ENCODE measurements around the gene MGAT5B. TPM values are rescaled to one million over a fixed set of nuclear protein-coding genes. Genes with fewer than 3 reads are reported as not detected.

The MGAT5B gene
- total RNA-seq, 1 experiment from 2014 or later: 4.9 TPM

DNA sequence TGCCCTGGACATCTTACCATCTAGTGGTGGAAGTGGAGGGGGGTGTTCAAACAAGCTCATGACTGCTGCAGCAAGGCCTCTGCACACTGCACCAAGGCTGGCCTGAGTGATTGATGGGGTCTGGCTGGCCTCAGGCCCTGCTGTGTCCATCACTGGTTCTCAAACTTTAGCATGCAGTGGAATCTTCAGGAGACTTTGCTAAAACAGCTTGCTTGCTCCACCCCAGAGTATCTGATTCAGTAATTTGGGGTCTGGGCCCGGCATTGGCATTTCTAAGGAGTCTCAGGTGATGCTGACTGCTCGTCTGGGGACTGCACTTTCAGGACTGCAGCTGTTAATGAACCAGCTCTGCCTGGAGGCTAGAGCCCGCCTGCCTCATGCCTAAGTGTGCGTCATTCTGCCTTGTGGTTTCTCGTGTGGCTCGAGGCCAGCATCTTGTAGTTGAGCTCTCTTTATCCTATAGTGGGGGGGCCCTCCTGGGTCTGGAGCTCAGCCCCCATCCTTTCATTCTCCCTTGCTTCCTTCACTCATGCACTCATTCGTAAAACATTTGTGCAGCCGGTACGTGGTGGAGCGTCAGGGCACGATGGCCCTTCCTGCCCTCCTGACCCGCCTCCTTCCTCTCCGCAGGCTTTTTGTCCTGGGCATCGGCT is 4.1 kb downstream of the MGAT5B start:
- H3K4me2 ChIP-seq (ENCODE audit: low read length): peak overlapping the region; percentile 72
- H3K36me3 ChIP-seq (ENCODE audit: low read depth, low read length): peaks cover 7% of the 10 kb centered on the region; the same call in 1 of the 2 replicates
- peaks cover 41% of the 10 kb centered on the region for H3K4me1 ChIP-seq (ENCODE audit: insufficient read depth, low read length)
- H3K79me2 ChIP-seq (ENCODE audit: low read length): peaks cover 4% of the 10 kb centered on the region; the same call in 1 of the 2 replicates
- peak overlapping the region; percentile 74 for H3K27ac ChIP-seq (ENCODE audit: low read length)
- 0 out of 2 replicates have a peak, but pooled peaks have one; percentile 30 for TF ChIP-seq EZH2phosphoT487 (IDR thresholded peaks at IDR 0.05; ENCODE audit: borderline replicate concordance, low read length)
- TF ChIP-seq, protein P1, sequence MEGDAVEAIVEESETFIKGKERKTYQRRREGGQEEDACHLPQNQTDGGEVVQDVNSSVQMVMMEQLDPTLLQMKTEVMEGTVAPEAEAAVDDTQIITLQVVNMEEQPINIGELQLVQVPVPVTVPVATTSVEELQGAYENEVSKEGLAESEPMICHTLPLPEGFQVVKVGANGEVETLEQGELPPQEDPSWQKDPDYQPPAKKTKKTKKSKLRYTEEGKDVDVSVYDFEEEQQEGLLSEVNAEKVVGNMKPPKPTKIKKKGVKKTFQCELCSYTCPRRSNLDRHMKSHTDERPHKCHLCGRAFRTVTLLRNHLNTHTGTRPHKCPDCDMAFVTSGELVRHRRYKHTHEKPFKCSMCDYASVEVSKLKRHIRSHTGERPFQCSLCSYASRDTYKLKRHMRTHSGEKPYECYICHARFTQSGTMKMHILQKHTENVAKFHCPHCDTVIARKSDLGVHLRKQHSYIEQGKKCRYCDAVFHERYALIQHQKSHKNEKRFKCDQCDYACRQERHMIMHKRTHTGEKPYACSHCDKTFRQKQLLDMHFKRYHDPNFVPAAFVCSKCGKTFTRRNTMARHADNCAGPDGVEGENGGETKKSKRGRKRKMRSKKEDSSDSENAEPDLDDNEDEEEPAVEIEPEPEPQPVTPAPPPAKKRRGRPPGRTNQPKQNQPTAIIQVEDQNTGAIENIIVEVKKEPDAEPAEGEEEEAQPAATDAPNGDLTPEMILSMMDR (conservative IDR thresholded peaks at IDR 0.05; ENCODE audit: low read depth, low read length): no peak
- TF ChIP-seq EZH2 (IDR thresholded peaks at IDR 0.05; ENCODE audit: low read length, unreplicated experiment): no peak
- no peaks in the 10 kb centered on the region for H3K9me2 ChIP-seq (replicated peaks; ENCODE audit: low read length)
- no peaks in the 10 kb centered on the region for H3F3A ChIP-seq (ENCODE audit: low read length, unreplicated experiment)
- DNase-seq: peak; percentile 98
- peak; percentile 68 for ATAC-seq
- peak overlapping the region; percentile 13; the same call in 1 of the 2 replicates for H3K9ac ChIP-seq (ENCODE audit: low read length)
- peak overlapping the region; percentile 20 for H2AFZ ChIP-seq (ENCODE audit: low read length)
- peak overlapping the region; percentile 30; the same call in 1 of the 2 replicates for H3K4me3 ChIP-seq (ENCODE audit: low read length)
- intact Hi-C loops (cut with micrococcal nuclease): no loop called here
- no peaks in the 10 kb centered on the region for H4K20me1 ChIP-seq (ENCODE audit: low read length)
- no peaks in the 10 kb centered on the region for H3K9me3 ChIP-seq (ENCODE audit: low read length)
- no TSS peak for BruUV-seq (replicated peaks)
- ChIA-PET CTCF (interaction anchor here (0.6 to 1.0 kb wide), 5 partner anchors 26 to 184 kb away, joined by 3 to 16 read pairs (median 4); no protein-coding TSS in a partner anchor), POLR2A (ENCODE audit: unreplicated experiment) (interaction anchor here (0.6 to 0.7 kb wide), 3 partner anchors 12 to 382 kb away, joined by 3 to 4 read pairs (median 3); no protein-coding TSS in a partner anchor)
- H3K27me3 ChIP-seq (ENCODE audit: low read length): no peaks in the 10 kb centered on the region

DNA sequence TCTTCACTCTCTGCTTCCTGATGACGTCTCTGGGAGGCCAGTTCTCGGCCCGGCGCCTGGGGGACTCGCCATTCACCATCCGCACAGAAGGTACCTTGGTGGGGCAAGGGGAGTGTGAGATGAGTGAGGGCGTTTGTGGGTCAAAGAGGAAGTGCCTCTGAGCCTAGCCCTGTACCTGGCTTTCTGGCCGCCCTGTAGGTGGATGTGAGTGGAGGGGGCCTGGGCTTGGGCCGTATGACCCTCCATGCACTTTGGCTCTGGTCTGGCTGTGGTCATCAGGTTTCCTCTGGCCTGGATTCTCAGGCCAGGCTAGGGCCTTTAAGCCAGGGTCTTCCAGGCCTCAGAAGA is 4.6 kb downstream of the MGAT5B start:
- intact Hi-C loops (cut with micrococcal nuclease): no loop called here
- CTCF ChIA-PET: interaction anchor here (1.0 kb wide), 2 partner anchors 129 to 184 kb away, joined by 3 to 16 read pairs; no protein-coding TSS in a partner anchor
- no peaks in the 10 kb centered on the region for H3F3A ChIP-seq (ENCODE audit: low read length, unreplicated experiment)
- H3K4me3 ChIP-seq (ENCODE audit: low read length): peak overlapping the region; percentile 30; the same call in 1 of the 2 replicates
- H2AFZ ChIP-seq (ENCODE audit: low read length): peak overlapping the region; percentile 20
- DNase-seq (no peak), ATAC-seq (no peak)
- H3K79me2 ChIP-seq (ENCODE audit: low read length): peaks cover 4% of the 10 kb centered on the region; the same call in 1 of the 2 replicates
- no peaks in the 10 kb centered on the region for H3K27me3 ChIP-seq (ENCODE audit: low read length)
- H3K36me3 ChIP-seq (ENCODE audit: low read depth, low read length): peaks cover 7% of the 10 kb centered on the region; the same call in 1 of the 2 replicates
- H3K27ac ChIP-seq (ENCODE audit: low read length): peak overlapping the region; percentile 74
- H3K9me3 ChIP-seq (ENCODE audit: low read length): no peaks in the 10 kb centered on the region
- peak overlapping the region; percentile 13; the same call in 1 of the 2 replicates for H3K9ac ChIP-seq (ENCODE audit: low read length)
- no peaks in the 10 kb centered on the region for H3K9me2 ChIP-seq (replicated peaks; ENCODE audit: low read length)
- peak overlapping the region; percentile 72 for H3K4me2 ChIP-seq (ENCODE audit: low read length)
- POLR2A ChIA-PET (ENCODE audit: unreplicated experiment): interaction anchor here (0.6 kb wide), 2 partner anchors 12 to 79 kb away, joined by 3 to 4 read pairs; no protein-coding TSS in a partner anchor
- H4K20me1 ChIP-seq (ENCODE audit: low read length): no peaks in the 10 kb centered on the region
- TF ChIP-seq EZH2phosphoT487 (IDR thresholded peaks at IDR 0.05; ENCODE audit: borderline replicate concordance, low read length) (no peak), EZH2 (IDR thresholded peaks at IDR 0.05; ENCODE audit: low read length, unreplicated experiment) (no peak)
- TF ChIP-seq, protein P1 (conservative IDR thresholded peaks at IDR 0.05; ENCODE audit: low read depth, low read length): no peak
- H3K4me1 ChIP-seq (ENCODE audit: insufficient read depth, low read length): peaks cover 36% of the 10 kb centered on the region
- no TSS peak for BruUV-seq (replicated peaks)
